DMS114 treated with DMSO at 0.1 percent for 48 hours (cell line): Measurements from ENCODE around the gene MDFIC.

Experiments
- DNase-seq: peaks from one replicate; lab custom pipeline; 2025; ENCODE audit not compliant: unreplicated experiment; lab: John Stamatoyannopoulos, UW

Gene MDFIC

DNA sequence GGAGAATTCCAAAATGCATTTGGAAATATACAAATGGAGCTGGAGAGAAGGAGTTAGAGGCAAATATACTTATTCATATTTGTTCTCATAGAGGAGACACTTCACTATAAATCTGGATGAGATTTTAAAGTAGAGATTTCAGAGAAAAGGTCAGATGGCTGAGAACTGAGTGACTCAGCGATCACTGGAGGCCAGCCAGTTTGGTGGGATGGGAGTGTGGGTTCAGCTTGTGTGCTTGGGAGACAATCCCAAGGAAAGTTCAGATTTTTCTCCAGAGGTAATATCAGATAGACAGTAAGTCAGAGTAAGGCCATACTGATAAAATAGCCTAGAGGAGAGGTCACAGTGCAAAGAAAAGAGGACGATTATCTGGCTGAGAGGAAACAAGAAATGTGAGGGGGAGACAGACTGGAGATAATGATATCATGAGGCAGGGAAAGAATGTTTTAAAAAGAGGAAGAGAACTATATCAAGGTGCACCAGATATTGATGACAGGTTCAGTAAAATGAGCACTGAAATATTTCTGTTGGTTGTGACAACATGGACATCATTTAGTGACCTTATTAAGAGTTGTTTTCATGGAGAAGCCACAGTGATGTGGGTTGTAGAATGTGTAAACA, 67.0 kb downstream of the MDFIC start:
- DNase-seq: no peak

DNA sequence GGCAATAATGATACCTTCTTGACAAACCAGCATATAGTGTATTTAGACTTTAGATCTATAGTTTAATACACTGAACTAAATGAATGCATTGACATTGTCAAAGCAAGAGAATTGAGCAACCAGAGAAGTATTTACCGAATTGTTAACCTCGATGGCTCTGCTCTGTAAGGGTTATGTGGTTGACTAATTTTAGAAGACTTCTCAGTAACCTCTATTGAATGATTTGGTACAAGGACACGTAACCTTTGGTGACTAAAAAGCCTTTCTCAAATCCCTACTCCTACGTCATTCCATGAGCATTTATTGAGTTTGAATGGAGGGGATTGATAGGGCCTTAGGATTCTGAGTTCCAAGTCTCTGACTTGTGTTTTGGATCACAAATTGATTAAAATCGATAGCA, 67.6 kb downstream of the MDFIC start:
- no peak for DNase-seq

DNA sequence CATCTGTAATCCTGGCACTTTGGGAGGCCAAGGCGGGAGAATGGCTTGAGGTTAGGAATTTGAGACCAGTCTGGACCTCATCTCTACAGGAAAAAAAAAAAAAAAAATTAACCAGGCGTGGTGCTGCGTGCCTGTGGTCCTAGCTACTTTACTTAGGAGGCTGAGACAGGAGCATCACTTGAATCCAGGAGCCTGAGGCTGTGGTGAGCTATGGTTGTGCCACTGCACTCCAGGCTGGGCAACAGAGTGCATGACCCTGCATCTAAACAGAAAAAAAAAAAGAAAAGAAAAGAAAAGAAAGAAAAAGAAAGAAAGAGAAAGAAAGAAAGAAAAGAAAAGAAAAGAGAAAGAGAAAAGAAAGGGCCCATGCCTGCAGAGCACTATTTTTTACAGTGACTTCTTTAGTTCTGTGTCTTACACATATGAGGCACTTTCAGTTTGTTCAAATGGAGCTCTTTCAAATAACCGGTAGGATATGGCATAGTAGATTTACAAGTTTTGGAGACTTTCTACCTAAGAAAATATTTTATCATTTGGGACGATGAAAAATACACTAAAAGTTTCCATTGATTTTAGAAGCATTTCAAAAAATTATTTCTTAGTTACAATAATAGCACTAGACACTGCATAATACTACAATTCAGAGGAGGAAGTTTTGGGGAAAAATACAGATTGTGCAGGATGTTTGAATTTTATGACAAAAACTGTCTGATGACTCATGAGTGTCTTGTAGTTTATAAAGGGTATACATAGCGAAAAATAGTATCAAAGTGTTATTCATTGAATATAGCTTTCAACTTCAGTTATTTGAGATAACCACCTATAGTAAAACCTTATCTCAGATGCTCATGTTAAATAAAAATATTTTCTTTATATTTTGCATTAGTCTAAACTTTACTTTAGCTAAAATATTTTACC, 75.9 kb downstream of the MDFIC start:
- no peak for DNase-seq

DNA sequence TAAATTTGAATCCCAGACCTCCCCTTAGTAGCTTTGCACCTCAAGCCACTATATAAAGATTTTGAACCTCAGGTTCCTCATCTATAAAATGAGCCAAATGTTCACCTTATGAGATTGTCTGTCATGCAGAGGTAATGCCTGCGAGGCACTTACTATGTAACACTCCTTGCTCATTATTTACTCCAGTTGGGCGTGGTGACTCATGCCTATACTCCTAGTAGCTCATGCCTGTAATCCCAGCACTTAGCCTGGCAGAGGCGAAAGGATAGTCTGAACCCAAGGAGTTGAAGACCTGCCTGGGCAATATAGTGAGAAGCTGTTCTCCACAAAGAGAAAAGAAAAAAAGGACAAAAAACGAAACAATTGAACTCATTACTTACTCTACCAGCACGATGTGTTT, 82.2 kb downstream of the MDFIC start:
- DNase-seq: no peak

DNA sequence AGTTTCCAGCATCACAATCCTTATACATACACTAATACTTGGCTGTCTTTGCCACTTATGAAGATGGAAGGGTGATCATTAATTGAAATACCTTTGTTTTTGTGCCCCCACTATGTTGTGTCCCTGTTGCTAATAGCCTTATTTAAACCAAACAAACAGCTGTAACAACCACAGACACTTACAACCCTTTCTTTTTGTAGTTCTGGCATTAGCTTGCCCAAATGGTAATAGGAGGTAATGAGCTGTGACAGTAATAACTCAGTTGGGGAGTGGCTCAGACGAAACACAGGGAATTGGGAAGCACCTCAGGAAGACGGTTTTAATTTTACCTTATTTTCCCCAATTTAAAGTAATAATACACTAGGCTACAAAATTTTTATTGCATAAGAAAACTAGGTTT, 83.4 kb downstream of the MDFIC start:
- DNase-seq: no peak

DNA sequence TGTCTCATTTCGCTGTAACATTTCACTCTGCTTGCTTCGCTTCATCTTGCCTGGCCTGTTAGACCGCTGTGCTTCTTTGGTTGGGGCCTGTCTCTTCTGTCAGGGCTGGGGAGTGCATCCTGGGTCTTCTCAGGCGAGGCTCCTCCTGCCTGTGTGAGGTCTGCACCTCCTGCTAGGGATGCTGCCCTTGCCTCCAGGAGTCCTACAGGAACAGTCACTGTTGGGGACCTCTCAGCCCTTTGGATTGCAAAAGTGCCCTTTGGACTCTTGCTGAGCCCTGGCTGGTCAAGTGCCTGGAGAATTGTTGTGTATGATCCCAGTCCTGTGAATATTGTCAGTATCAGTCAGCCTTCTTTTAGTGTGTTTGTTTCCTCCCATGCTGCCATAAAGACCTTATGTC, 84.1 kb downstream of the MDFIC start:
- DNase-seq: no peak

DNA sequence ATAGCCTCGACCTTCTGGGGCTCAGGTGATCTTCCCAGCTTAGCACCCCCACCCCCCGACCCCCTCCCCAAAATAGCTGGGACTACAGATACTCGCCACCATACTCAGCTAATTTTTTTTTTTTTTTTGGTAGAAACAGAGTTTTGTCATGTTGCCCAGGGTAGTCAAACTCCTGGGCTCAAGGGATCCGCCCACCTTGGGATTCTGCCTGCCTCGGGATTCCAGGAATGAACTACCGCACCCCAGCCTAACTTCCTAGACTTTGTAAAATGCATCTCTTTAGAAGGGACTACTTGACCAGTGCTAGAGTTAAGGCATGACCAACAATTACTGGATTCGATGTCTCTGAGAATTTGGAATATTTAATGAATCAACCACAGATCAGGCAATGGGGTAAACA, 85.9 kb downstream of the MDFIC start:
- no peak for DNase-seq

DNA sequence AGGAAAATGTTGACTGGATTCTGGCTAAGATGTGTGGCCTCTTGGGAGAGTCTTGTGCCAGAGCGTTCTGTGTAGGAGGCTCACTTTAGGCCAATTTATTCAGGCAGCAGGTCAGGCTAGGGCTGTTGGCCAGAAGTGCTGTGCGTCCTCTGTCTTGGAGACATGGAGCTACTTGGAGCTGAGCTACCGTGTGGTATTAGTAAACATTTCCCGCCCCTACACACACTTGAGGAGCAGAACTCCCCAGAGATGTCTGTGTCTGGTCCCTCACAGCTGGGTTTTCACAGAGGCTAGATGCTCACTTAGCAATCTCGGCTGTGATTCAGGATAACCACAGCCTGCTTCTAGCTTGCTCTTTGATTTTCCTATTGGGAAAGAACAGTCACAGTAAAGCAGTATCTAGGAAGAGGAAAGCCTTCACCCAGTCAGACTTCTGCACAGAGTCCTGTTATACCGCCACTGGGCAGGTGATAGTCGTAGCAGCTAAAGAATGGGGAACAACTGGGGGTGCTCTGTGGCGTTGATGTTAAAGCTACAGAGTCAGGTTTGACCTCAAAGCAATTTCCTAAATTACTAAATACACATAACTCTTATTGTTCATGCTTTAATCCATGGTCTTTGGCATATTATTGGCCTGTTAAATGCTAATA, 86.7 kb downstream of the MDFIC start:
- DNase-seq: no peak

DNA sequence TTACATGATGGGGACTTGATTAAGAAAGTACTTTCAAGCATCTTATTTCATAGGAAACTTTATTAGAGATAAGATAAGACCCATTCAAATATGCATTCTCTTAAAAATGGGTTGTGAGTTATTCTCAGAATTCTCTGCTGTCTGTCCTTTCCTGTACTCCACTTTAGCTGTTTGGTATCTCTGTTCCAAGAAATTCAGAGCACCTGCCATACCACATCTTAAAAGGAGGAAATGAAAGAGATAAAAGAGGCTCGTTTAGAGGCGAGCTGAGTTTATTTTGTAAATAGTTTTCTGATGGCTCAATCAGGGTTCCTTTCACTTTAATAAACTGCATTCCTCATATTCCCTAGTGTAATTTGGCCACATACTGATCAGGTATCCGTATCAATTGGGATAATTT, 87.2 kb downstream of the MDFIC start:
- DNase-seq: no peak

DNA sequence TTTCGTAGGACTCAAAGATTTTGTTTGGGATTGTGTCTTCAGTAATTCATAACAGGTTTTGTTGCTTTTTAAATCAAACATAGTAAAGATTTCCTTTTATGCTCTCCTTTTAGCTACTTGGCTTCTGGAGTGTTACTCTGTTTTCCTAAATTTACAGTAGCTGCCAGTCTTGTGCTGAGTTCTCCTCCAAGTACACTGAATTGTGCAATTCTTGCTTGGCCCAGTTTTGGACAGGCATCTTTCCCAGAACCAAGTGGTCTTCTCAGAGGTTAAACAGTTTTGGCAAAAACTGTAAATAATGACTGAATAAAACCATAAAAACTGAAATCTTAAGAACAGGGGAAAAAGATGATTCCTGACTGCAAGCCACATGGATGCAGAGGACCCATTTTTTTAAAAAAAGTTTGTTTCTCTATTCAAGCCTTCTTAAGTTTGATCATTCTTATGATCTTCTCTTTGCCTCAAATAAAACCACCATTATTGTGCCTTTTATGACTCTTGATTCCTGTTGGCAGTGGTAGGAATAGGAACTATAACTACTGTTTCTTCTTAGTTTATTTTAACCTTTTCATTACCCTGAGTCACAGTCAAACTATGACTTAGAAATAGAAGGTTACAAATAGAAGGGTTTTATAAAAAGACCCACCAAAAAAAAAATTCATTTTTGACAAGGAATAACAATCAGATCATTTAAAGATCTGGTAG, 88.0 kb downstream of the MDFIC start:
- DNase-seq: no peak

DNA sequence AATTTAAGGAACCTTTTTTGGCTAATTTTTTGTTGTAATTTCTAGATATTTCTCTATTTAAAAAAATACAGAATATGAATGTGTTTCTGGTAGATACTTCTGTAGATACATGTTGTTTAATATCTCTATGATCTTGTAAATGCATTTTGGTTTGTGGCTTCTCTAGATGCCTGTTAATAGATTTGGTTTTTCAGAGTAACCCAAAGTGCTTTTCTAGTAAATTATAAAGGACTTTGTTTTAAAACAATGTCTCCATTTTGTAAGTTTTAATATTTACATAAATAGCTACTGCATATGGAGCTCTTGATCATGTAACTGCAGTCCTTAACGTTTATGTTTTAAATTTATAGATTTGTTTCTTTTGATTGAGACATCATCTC, 88.5 kb downstream of the MDFIC start:
- no peak for DNase-seq

DNA sequence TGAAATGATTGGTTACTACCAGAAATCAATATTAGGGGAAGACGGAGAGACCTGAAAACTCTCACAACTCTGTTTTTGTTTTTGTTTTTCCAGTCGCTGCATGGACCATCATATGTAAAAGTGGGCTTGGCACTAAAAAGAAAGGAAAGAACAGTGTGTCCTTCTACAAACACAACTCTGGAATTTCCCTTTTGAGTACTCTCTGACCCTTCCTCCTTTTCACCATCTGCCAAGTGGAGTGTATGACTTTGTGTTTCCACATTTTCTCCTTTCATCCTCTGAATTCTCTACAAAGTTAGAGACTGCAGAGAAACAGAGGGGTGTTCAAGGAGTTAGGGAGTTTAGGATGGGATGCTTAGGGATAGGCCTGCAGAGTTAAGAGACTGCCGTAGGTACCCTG, 92.0 kb downstream of the MDFIC start:
- DNase-seq: no peak

DNA sequence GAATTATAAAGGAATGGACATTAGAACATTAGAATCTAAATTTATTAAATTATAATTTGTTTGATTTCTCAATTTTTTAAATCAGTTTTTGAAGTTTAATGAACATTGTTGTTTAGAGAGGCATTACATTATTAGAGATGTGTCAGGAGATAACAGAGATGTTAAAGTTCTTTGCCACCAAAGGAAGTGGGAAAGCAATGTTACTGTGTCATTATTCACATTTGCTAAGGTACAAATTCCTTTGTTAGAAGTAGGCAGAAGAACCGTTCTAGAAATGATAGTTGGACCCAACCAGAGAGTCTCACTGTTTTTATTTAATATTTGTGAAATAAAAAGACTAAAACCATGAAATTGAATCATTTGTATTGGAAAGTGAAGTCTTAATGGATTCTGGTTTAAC, 92.9 kb downstream of the MDFIC start:
- no peak for DNase-seq

DNA sequence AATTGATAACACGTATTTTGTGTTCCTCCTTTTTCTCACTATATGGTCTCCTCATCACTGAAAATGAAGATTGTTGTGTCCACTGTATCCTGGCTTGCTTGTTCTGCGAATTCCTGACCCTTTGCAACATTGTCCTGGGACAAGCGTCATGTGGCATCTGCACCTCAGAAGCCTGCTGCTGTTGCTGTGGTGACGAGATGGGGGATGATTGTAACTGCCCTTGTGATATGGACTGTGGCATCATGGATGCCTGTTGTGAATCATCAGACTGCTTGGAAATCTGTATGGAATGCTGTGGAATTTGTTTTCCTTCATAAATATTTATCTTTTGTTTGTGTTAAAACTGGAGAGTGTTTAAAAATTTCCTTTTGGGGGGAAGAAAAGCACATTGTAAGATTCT, 93.7 kb downstream of the MDFIC start:
- no peak for DNase-seq

DNA sequence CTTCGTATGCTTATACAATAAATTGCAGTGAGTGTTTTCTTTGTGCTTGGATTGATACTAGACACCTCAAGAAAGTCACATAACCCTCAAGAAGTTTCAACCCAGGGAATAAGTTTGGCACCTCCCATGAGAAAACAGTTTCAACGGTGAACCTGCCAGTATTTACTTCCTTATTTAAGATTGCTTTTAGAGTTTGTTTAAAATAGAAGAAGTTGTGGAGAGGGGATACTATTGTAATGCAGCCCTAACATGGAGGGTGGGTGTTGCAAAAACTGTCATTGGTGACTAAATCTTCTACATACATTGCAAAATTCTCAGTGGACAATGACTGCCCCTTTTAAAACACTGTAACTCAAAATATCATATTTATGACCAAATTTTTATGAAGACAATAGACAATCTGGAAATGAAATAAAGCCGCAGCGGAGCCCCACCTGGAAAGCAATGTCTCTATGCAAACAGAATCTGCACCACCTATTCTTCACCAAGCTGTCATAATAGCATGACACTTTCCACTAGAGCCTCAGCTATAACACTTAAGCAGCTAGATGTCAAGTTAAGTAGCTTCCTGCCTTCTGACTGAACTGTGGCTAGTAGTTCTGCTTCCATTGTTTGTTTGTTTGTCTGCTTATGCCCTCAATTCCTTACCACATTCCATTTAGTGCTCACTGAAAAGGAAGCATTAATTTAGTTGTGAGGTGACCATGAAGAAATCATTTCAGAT, 98.2 kb downstream of the MDFIC start:
- DNase-seq: no peak

DNA sequence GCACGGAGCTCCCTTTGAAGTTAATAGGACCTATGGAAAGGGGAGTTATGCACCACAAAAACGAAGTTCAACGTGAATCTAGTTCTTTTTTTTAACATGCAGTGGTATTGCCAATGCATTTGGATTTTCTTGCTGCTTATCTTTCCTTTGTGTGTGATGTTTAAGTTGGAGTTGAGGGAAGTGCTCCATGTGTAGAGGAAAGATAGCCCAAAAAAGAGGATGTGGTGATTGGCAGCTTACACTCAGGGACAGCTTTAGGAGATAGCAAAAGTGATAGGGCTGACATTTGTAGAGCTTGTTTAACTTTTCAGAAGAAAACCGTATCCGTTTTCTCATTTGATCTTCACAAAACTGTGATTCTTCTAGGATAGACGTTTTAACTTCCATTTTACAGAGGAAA, 101.3 kb downstream of the MDFIC start:
- no peak for DNase-seq

DNA sequence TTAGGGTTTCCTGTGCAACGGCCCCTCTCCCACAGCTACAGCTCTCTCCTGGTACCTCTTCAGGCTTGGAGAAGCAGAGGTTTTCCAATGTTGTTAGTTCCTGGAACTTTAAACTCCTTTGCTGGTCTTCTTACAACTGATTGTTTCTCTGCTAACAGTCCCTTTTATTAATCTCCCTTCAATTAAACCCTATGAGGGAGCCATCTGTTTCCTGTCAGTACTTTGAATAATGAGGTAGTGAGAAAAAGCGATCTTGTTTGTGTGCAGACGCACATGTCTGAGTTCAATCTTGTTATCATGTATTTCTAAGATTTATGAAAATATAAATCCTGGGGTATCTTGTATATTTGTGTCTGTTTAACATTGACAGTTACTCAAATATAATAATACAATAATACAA, 102.4 kb downstream of the MDFIC start:
- DNase-seq: no peak

DNA sequence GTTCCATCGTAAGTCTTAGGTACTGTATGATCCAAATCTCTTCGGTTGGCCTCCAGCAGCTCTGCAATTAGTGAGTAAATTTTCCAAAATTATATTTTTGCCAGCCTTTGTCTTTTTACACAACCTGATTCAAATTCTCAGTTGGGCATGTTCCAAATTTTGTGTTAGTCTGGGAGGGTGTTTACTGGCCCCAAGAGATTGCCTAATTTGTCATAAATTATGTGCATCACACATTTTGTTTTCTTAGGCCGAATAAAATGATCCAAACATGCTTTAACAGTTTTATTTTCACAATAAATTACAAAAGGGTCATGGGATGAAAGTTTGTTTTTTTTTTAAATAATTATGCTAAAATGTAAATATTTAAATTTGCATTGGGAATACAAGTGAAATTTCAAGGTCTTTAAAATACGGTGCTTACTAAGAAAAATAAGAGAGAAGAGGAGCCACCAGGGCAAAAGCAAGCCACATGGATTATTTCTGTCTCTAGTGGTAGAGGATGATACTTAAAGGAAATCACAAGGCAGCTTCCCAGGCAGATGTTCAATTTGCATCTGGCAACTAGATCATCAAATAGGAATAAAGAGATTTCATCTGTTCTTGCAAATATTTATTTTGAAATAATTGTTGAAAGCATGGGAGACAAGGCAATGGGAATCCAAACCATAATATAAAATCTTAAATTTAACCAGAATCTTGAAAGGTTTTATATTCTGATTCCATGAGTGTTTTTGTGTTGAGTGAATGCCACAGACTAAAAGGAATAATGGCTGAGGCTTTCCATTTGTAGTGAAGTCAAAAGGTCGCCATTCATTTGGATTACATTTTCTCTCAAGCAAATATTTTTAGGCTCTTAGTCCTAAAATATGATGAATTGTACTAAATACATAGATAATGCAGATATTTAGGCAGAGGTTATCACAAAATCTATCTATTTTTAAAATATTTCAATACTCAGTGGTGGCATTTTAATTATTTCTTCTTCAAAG, 111.1 kb downstream of the MDFIC start:
- no peak for DNase-seq

DNA sequence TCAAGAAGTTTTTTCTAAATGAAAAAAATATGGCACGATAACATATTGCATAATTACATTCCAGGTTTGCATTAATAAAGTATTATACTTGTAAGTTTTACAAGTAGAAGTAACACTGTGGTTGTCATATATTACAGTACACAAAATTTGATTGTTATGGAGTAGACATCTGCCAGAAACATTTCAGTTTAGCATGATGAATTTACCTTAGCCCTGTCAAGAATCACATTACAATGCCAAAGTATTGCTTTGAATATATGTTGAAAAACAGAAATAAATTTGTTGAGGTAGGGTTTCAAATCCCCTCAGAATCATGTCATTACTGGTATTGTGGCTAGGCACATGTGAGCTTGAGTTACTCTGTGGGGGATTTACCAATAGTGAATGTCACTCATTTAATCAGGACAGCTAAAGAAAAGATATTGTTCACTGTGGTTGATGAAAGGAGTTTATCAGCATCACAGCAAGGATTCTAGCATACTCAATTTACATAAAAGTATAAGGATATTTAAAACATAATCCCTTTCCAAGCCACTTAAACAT, 112.1 kb downstream of the MDFIC start:
- DNase-seq: no peak

DNA sequence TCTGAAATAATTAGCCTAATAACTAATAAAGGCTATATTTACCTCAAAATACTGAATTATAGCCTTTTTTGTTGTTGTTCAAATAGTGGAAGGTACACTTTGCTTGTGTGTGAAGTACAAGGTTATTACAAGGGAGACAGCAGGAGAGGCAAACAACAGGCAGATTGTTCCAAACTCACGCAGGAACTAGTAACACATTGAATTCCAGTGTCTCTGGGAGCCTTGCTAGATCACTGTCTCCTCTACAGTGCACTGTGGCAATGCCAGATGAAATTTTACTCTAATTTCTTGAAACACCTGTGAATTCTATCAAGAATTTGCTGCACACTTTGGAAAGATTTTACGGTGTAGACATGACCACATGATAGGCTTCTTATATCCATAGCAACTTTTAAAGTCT, 112.6 kb downstream of the MDFIC start:
- DNase-seq: no peak
